Smooth muscle cell (in vitro differentiated cells): ENCODE data around the gene CEACAM21. TPM values are rescaled to one million over a fixed set of nuclear protein-coding genes. Genes with fewer than 3 reads are reported as not detected.

Experiments used
- DNase-seq: peaks from one replicate; lab custom pipeline; 2025; ENCODE audit not compliant: unreplicated experiment; lab: John Stamatoyannopoulos, UW
- H2AFZ ChIP-seq: fragments of 200-600 bp; sonication (generic); 2 replicates; pipeline ENCODE4 v1.6.0; 2016; ENCODE audit warnings: antibody characterized with exemption, low read depth, mild to moderate bottlenecking
- H3F3A ChIP-seq: fragments of 200-600 bp; sonication (generic); 2 replicates; pipeline ENCODE4 v1.6.0; 2017; ENCODE audit warnings: antibody characterized with exemption, low read depth
- H3K27ac ChIP-seq: fragments of 200-600 bp; sonication (generic); 2 replicates; pipeline ENCODE4 v1.5.1; 2016; ENCODE audit warnings: low read depth, mild to moderate bottlenecking
- H3K27me3 ChIP-seq: fragments of 200-600 bp; sonication (generic); 2 replicates; pipeline ENCODE4 v1.6.1; 2016; ENCODE audit warnings: low read depth, mild to moderate bottlenecking
- H3K36me3 ChIP-seq: fragments of 200-600 bp; sonication (generic); 2 replicates; pipeline ENCODE4 v1.5.1; 2016; ENCODE audit warnings: low read depth
- H3K4me1 ChIP-seq: fragments of 200-600 bp; sonication (generic); 2 replicates; pipeline ENCODE4 v1.5.1; 2016; ENCODE audit warnings: low read depth
- H3K4me2 ChIP-seq: fragments of 200-600 bp; sonication (generic); 2 replicates; pipeline ENCODE4 v1.6.0; 2016; ENCODE audit warnings: mild to moderate bottlenecking
- H3K4me3 ChIP-seq: fragments of 200-600 bp; sonication (generic); 2 replicates; pipeline ENCODE4 v1.5.1; 2016; ENCODE audit warnings: mild to moderate bottlenecking
- H3K79me2 ChIP-seq: fragments of 200-600 bp; sonication (generic); 2 replicates; pipeline ENCODE4 v1.6.0; 2016; ENCODE audit warnings: low read depth, mild to moderate bottlenecking
- H3K9ac ChIP-seq: fragments of 200-600 bp; sonication (generic); 2 replicates; pipeline ENCODE4 v1.6.0; 2016; ENCODE audit warnings: low read depth
- H3K9me3 ChIP-seq: fragments of 200-600 bp; sonication (generic); replicated peaks from 2 replicates; pipeline ENCODE4 v1.5.1; 2016; ENCODE audit warnings: low read depth
- H4K20me1 ChIP-seq: fragments of 200-600 bp; sonication (generic); 2 replicates; pipeline ENCODE4 v1.6.0; 2016; ENCODE audit warnings: low read depth
- CTCF ChIP-seq: fragments of 200-600 bp; sonication (generic); IDR thresholded peaks from 2 replicates; pipeline ENCODE4 v1.5.1; 2017; ENCODE audit warnings: borderline replicate concordance, mild to moderate bottlenecking, antibody characterized with exemption; ENCODE audit not compliant: insufficient read depth, poor library complexity, severe bottlenecking
- WGBS: methylation state at CpG from one replicate; pipeline ENCODE4 v1.1.7; 2016; ENCODE audit warnings: low lambda C conversion rate; 5-methylcytosine and 5-hydroxymethylcytosine counted together
- polyA plus RNA-seq: library from polyadenylated mRNA; unstranded; fragments of >200 nt; fragmentation: Nextera tagmentation; extraction: Ambion mirVana; gene quantifications from 2 replicates; pipeline ENCODE4 v1.2.1, GENCODE V29; 2016
- total RNA-seq: library from RNA; depleted of rRNA; stranded (reverse); fragments of >200 nt; gene quantifications from 2 replicates; pipeline ENCODE4 v1.2.3, GENCODE V29; 2014

Gene CEACAM21
- total and polyA plus RNA-seq, 2 experiments from 2014 or later: not detected

DNA sequence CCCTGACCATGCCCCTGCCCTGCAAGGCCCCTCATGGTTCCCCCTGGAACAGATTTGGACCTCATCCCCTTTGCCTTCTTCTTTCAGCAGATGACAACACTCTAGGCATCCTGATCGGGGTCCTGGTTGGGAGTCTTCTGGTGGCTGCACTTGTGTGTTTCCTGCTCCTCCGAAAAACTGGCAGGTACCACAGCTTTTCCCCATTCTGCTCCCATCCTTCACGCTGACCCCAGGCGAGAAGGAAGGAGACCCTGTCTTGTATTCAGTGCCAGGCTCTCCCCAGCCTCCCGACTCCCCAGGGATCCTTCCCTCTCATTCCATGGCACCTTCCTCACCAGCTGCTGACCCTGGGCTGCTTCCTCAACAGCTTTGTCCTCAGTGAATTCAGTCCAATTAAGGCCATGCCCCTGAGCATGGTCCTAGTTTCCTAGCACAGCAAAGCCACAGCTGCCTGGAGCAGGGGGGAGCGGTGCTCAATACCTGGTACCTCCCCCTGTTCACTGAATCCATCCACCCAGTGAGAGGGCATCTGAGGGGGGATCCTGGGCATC lies 8.4 kb downstream of the CEACAM21 start:
- no peak overlapping the region for H3K4me3 ChIP-seq
- no peak overlapping the region for H3K4me2 ChIP-seq
- H2AFZ ChIP-seq: no peak overlapping the region
- DNase-seq: no peak
- no peaks in the 10 kb centered on the region for H3K9me3 ChIP-seq
- H3K27ac ChIP-seq: no peak overlapping the region
- H4K20me1 ChIP-seq: no peaks in the 10 kb centered on the region
- no peak overlapping the region for H3K9ac ChIP-seq
- TF ChIP-seq CTCF: no peak
- no peaks in the 10 kb centered on the region for H3K36me3 ChIP-seq
- H3K4me1 ChIP-seq: no peaks in the 10 kb centered on the region
- H3K79me2 ChIP-seq: no peaks in the 10 kb centered on the region
- WGBS: 57% methylated on average over 6 of the region's 6 CpGs
- no peaks in the 10 kb centered on the region for H3K27me3 ChIP-seq
- H3F3A ChIP-seq: no peaks in the 10 kb centered on the region

DNA sequence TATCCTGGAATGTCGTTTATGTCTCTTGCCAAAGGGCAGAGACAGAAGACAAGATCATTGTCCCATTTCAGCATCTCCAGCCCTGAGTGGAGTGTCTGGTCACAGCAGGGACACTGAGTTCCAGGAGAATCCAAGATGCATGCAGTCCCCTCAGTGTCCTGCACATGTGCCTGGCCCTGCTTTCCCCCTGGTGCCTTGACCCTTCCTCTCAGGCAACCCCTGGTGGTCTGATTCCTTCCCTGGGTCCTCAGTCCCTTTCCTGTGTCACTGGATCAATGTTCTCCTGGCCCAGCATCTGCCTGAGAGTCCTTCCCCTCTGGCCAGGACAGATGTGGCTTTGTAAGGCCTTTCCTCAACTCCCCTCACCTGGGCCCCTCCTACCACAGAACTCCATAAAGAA lies 9.0 kb downstream of the CEACAM21 start:
- Histone ChIP-seq H3K27me3 (no peaks in the 10 kb centered on the region), H3F3A (no peaks in the 10 kb centered on the region), H3K36me3 (no peaks in the 10 kb centered on the region), H2AFZ (no peak overlapping the region), H3K9me3 (no peaks in the 10 kb centered on the region), H3K4me3 (no peak overlapping the region), H3K4me1 (no peaks in the 10 kb centered on the region), H3K4me2 (no peak overlapping the region), H3K9ac (no peak overlapping the region), H4K20me1 (no peaks in the 10 kb centered on the region), H3K79me2 (no peaks in the 10 kb centered on the region), H3K27ac (no peak overlapping the region)
- 83% methylated on average over 1 of the region's 1 CpG for WGBS
- no peak for DNase-seq
- TF ChIP-seq CTCF: no peak

GRCh38 chr19:41586064-41586463 lies 10.1 kb downstream of the CEACAM21 start:
- DNase-seq: no peak
- H3K36me3 ChIP-seq: no peaks in the 10 kb centered on the region
- H4K20me1 ChIP-seq: no peaks in the 10 kb centered on the region
- H3K4me3 ChIP-seq: no peak overlapping the region
- H3K4me2 ChIP-seq: no peak overlapping the region
- TF ChIP-seq CTCF: no peak
- H3K27me3 ChIP-seq: no peaks in the 10 kb centered on the region
- H3K9ac ChIP-seq: no peak overlapping the region
- no peaks in the 10 kb centered on the region for H3K4me1 ChIP-seq
- no peaks in the 10 kb centered on the region for H3K9me3 ChIP-seq
- no peaks in the 10 kb centered on the region for H3F3A ChIP-seq
- H3K27ac ChIP-seq: no peak overlapping the region
- H3K79me2 ChIP-seq: no peaks in the 10 kb centered on the region
- H2AFZ ChIP-seq: no peak overlapping the region

DNA sequence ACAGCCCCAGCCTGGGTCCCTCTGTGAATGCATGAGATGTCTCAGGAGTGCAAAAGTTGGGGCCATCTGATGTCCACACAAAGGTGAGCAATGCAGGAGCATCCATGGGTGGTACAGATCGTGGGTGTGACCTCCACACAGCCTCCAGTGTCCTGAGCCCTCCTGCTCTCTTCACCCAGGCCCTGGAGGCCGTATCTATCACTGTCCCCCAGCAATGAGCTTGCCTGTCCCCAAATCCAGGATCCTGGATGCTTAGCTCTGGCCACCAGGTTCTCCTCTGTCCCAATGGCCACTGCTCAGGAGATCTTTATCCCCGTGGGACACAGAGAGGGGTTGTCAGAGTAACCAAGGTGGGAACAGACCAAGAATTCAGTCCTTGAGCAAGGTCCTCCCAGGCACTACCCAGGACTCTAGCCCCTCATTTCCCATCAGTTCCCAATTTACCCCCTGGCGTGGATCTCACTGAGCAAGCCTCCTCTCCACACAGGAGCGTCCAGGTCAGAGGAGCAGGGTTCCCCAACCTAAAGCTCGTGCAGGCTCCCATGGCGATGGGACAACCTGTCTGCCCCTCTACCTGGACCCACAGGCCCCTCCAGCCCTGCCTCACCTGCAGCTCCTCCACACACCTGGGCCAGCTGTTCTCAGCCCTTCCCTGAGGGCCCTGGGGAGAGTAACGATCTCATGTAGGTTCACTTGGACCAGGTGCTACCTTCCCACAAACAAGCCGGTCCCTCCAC lies 11.3 kb downstream of the CEACAM21 start:
- WGBS: 61% methylated on average over 9 of the region's 9 CpGs
- DNase-seq: no peak
- Histone ChIP-seq H2AFZ (no peak overlapping the region), H3K79me2 (no peaks in the 10 kb centered on the region), H3K36me3 (no peaks in the 10 kb centered on the region), H3F3A (no peaks in the 10 kb centered on the region), H4K20me1 (no peaks in the 10 kb centered on the region), H3K4me3 (no peak overlapping the region), H3K9ac (no peak overlapping the region), H3K27me3 (no peaks in the 10 kb centered on the region), H3K27ac (no peak overlapping the region), H3K4me2 (no peak overlapping the region), H3K4me1 (no peaks in the 10 kb centered on the region), H3K9me3 (no peaks in the 10 kb centered on the region)
- TF ChIP-seq CTCF: no peak
